Measurements from ENCODE around the gene SYVN1.

Gene SYVN1

GRCh38 chr11:65129649-65130441, 4.5 kb downstream of the SYVN1 start:
- ChIA-PET POLR2A (interaction anchor here (0.7 to 2.3 kb wide), 4 partner anchors 8 to 132 kb away, joined by 3 to 16 read pairs (median 6); partner anchors contain the start of genes FAU, MRPL49, POLA2 and TM7SF2), CTCF (interaction anchor here (0.6 kb wide), 1 partner anchor 79 kb away, joined by 7 read pairs; no protein-coding TSS in a partner anchor)
- no peak for TF ChIP-seq SUZ12 (IDR thresholded peaks at IDR 0.05)
- TF ChIP-seq ELF4 (IDR thresholded peaks at IDR 0.05) = no peak
- TF ChIP-seq TARDBP (IDR thresholded peaks at IDR 0.05) = no peak
- TF ChIP-seq HDGF (IDR thresholded peaks at IDR 0.05; ENCODE audit: borderline replicate concordance) = no peak
- TF ChIP-seq FOXK2 (IDR thresholded peaks at IDR 0.05) = no peak
- TF ChIP-seq ARNT (IDR thresholded peaks at IDR 0.05) = no peak
- no peak for TF ChIP-seq FOXM1 (IDR thresholded peaks at IDR 0.05; ENCODE audit: borderline replicate concordance)
- TF ChIP-seq L3MBTL2 (conservative IDR thresholded peaks at IDR 0.05) = no peak
- no peak for TF ChIP-seq LEF1 (IDR thresholded peaks at IDR 0.05; ENCODE audit: borderline replicate concordance)
- no peak for DNase-seq (ENCODE audit: extremely low spot score)

GRCh38 chr11:65128182-65129145, 5.9 kb downstream of the SYVN1 start:
- CTCF ChIA-PET = interaction anchor here (0.6 kb wide), 1 partner anchor 79 kb away, joined by 3 read pairs; no protein-coding TSS in a partner anchor
- no peak for DNase-seq (ENCODE audit: extremely low spot score)
- POLR2A ChIA-PET = interaction anchor here (0.7 to 1.5 kb wide), 6 partner anchors 9 to 134 kb away, joined by 3 to 7 read pairs (median 4); partner anchors contain the start of genes CAPN1, POLA2, TM7SF2 and ZNHIT2
- TF ChIP-seq SUZ12 (IDR thresholded peaks at IDR 0.05) (no peak), SP1 (IDR thresholded peaks at IDR 0.05) (no peak), ZNF384 (IDR thresholded peaks at IDR 0.05) (no peak), PKNOX1 (IDR thresholded peaks at IDR 0.05) (no peak), ARNT (IDR thresholded peaks at IDR 0.05) (no peak), FOXM1 (IDR thresholded peaks at IDR 0.05; ENCODE audit: borderline replicate concordance) (no peak), FOXA1 (IDR thresholded peaks at IDR 0.05) (no peak), HDGF (IDR thresholded peaks at IDR 0.05; ENCODE audit: borderline replicate concordance) (no peak), CTBP1 (IDR thresholded peaks at IDR 0.05; ENCODE audit: borderline replicate concordance) (no peak), LEF1 (IDR thresholded peaks at IDR 0.05; ENCODE audit: borderline replicate concordance) (no peak), L3MBTL2 (conservative IDR thresholded peaks at IDR 0.05) (no peak), FOXK2 (IDR thresholded peaks at IDR 0.05) (no peak), TARDBP (IDR thresholded peaks at IDR 0.05) (no peak), BHLHE40 (IDR thresholded peaks at IDR 0.05; ENCODE audit: borderline replicate concordance) (no peak)

- DNase-seq (ENCODE audit: extremely low spot score) = no peak
- TF ChIP-seq L3MBTL2 (conservative IDR thresholded peaks at IDR 0.05) (no peak), ZNF384 (IDR thresholded peaks at IDR 0.05) (no peak), FOXM1 (IDR thresholded peaks at IDR 0.05; ENCODE audit: borderline replicate concordance) (no peak), ELF4 (IDR thresholded peaks at IDR 0.05) (no peak), LEF1 (IDR thresholded peaks at IDR 0.05; ENCODE audit: borderline replicate concordance) (no peak), SP1 (IDR thresholded peaks at IDR 0.05) (no peak), TARDBP (IDR thresholded peaks at IDR 0.05) (no peak), ARNT (IDR thresholded peaks at IDR 0.05) (no peak), BHLHE40 (IDR thresholded peaks at IDR 0.05; ENCODE audit: borderline replicate concordance) (no peak), SUZ12 (IDR thresholded peaks at IDR 0.05) (no peak), CTBP1 (IDR thresholded peaks at IDR 0.05; ENCODE audit: borderline replicate concordance) (no peak), FOXA1 (IDR thresholded peaks at IDR 0.05) (no peak), PKNOX1 (IDR thresholded peaks at IDR 0.05) (no peak), HDGF (IDR thresholded peaks at IDR 0.05; ENCODE audit: borderline replicate concordance) (no peak), NFRKB (IDR thresholded peaks at IDR 0.05) (no peak), FOXK2 (IDR thresholded peaks at IDR 0.05) (no peak)
- POLR2A ChIA-PET = interaction anchor here (0.8 to 3.7 kb wide), 3 partner anchors 8 to 54 kb away, joined by 3 to 21 read pairs (median 6); partner anchors contain the start of genes CAPN1 and ZNHIT2
- CTCF ChIA-PET = interaction anchor here (0.6 kb wide), 1 partner anchor 80 kb away, joined by 3 read pairs; no protein-coding TSS in a partner anchor
These were observed 6.7 kb downstream of the SYVN1 start for GRCh38 chr11:65127473-65128181.

GRCh38 chr11:65126624-65127274, 7.6 kb downstream of the SYVN1 start:
- CTCF ChIA-PET = no interaction called here
- TF ChIP-seq ZNF384 (IDR thresholded peaks at IDR 0.05) (no peak), FOXA1 (IDR thresholded peaks at IDR 0.05) (no peak), NFRKB (IDR thresholded peaks at IDR 0.05) (no peak), ELF4 (IDR thresholded peaks at IDR 0.05) (no peak), ARNT (IDR thresholded peaks at IDR 0.05) (no peak), SUZ12 (IDR thresholded peaks at IDR 0.05) (no peak), FOXK2 (IDR thresholded peaks at IDR 0.05) (no peak), HDGF (IDR thresholded peaks at IDR 0.05; ENCODE audit: borderline replicate concordance) (no peak), LEF1 (IDR thresholded peaks at IDR 0.05; ENCODE audit: borderline replicate concordance) (no peak), CTBP1 (IDR thresholded peaks at IDR 0.05; ENCODE audit: borderline replicate concordance) (no peak), BHLHE40 (IDR thresholded peaks at IDR 0.05; ENCODE audit: borderline replicate concordance) (no peak), SP1 (IDR thresholded peaks at IDR 0.05) (no peak), L3MBTL2 (conservative IDR thresholded peaks at IDR 0.05) (no peak), PKNOX1 (IDR thresholded peaks at IDR 0.05) (no peak), FOXM1 (IDR thresholded peaks at IDR 0.05; ENCODE audit: borderline replicate concordance) (no peak), TARDBP (IDR thresholded peaks at IDR 0.05) (no peak)
- POLR2A ChIA-PET = interaction anchor here (3.7 kb wide), 1 partner anchor 9 kb away, joined by 21 read pairs; no protein-coding TSS in a partner anchor
- DNase-seq (ENCODE audit: extremely low spot score) = no peak
